ENCODE results near the gene TTC39C. TPM values are rescaled to one million over a fixed set of nuclear protein-coding genes. Genes with fewer than 3 reads are reported as not detected.
"Not testable (repeated sequence)": the region's sequence is repeated elsewhere in the genome, so short reads cannot be mapped to it uniquely, and the experiment has no call there.

The TTC39C gene
- total RNA-seq, 2 experiments from 2014 or later = 31.4 to 47.0 TPM

- H3K9me2 ChIP-seq (ENCODE audit: insufficient read depth, low read length) = no peaks in the 10 kb centered on the region
- no TSS peak for BruUV-seq (replicated peaks)
- no peaks in the 10 kb centered on the region for H3K9me3 ChIP-seq (ENCODE audit: low read length)
- no peak for DNase-seq (ENCODE audit: low spot score)
- TF ChIP-seq EZH2phosphoT487 (IDR thresholded peaks at IDR 0.05; ENCODE audit: borderline replicate concordance, low read depth, low read length) (no peak), CTCF (conservative IDR thresholded peaks at IDR 0.05; ENCODE audit: low read length) (no peak)
- H3K36me3 ChIP-seq (ENCODE audit: insufficient read depth, low read length) = peaks cover 38% of the 10 kb centered on the region
- ChIA-PET POLR2A (interaction anchor here (0.6 to 1.1 kb wide), 3 partner anchors 10 to 37 kb away, joined by 3 to 5 read pairs (median 3); no protein-coding TSS in a partner anchor), CTCF (ENCODE audit: unreplicated experiment) (no interaction called here)
- H3K27ac ChIP-seq (ENCODE audit: low read depth, low read length, poor library complexity, severe bottlenecking) = no peak overlapping the region
- peaks cover 12% of the 10 kb centered on the region for H3K4me1 ChIP-seq (ENCODE audit: insufficient read depth, low read length, poor library complexity, severe bottlenecking)
- intact Hi-C loops (cut with micrococcal nuclease; ENCODE audit: unreplicated experiment) = no loop called here
- H3K4me3 ChIP-seq (ENCODE audit: low read depth, low read length, poor library complexity, severe bottlenecking) = no peak overlapping the region
- H3K4me2 ChIP-seq (ENCODE audit: low read length) = no peak overlapping the region
- no peaks in the 10 kb centered on the region for H3K79me2 ChIP-seq (ENCODE audit: insufficient read depth, low read depth, low read length)
- no peak overlapping the region for H2AFZ ChIP-seq (ENCODE audit: low read length)
- H4K20me1 ChIP-seq (ENCODE audit: insufficient read depth, low read length) = no peaks in the 10 kb centered on the region
These were observed 57.2 kb downstream of the TTC39C start for GRCh38 chr18:24071779-24072178.

- H3K9me2 ChIP-seq (ENCODE audit: insufficient read depth, low read length) = no peaks in the 10 kb centered on the region
- intact Hi-C loops (cut with micrococcal nuclease; ENCODE audit: unreplicated experiment) = no loop called here
- no peak for DNase-seq (ENCODE audit: low spot score)
- H3K27ac ChIP-seq (ENCODE audit: low read depth, low read length, poor library complexity, severe bottlenecking) = no peak overlapping the region
- no peaks in the 10 kb centered on the region for H3K9me3 ChIP-seq (ENCODE audit: low read length)
- H3K4me3 ChIP-seq (ENCODE audit: low read depth, low read length, poor library complexity, severe bottlenecking) = no peak overlapping the region
- H3K4me1 ChIP-seq (ENCODE audit: insufficient read depth, low read length, poor library complexity, severe bottlenecking) = peaks cover 12% of the 10 kb centered on the region
- peaks cover 33% of the 10 kb centered on the region for H3K36me3 ChIP-seq (ENCODE audit: insufficient read depth, low read length)
- TF ChIP-seq CTCF (conservative IDR thresholded peaks at IDR 0.05; ENCODE audit: low read length) (no peak), EZH2phosphoT487 (IDR thresholded peaks at IDR 0.05; ENCODE audit: borderline replicate concordance, low read depth, low read length) (no peak)
- H4K20me1 ChIP-seq (ENCODE audit: insufficient read depth, low read length) = no peaks in the 10 kb centered on the region
- H3K4me2 ChIP-seq (ENCODE audit: low read length) = no peak overlapping the region
- H3K79me2 ChIP-seq (ENCODE audit: insufficient read depth, low read depth, low read length) = no peaks in the 10 kb centered on the region
- no peak overlapping the region for H2AFZ ChIP-seq (ENCODE audit: low read length)
- CTCF ChIA-PET (ENCODE audit: unreplicated experiment) = no interaction called here
- no TSS peak for BruUV-seq (replicated peaks)
- POLR2A ChIA-PET = interaction anchor here (0.9 to 1.1 kb wide), 2 partner anchors 10 to 25 kb away, joined by 3 read pairs; no protein-coding TSS in a partner anchor
These were observed 58.2 kb downstream of the TTC39C start for GRCh38 chr18:24072743-24073142.

GRCh38 chr18:24073791-24074190 lies 59.2 kb downstream of the TTC39C start:
- intact Hi-C loops (cut with micrococcal nuclease; ENCODE audit: unreplicated experiment) = no loop called here
- no peaks in the 10 kb centered on the region for H4K20me1 ChIP-seq (ENCODE audit: insufficient read depth, low read length)
- H3K4me1 ChIP-seq (ENCODE audit: insufficient read depth, low read length, poor library complexity, severe bottlenecking) = peaks cover 12% of the 10 kb centered on the region
- no peak for TF ChIP-seq CTCF (conservative IDR thresholded peaks at IDR 0.05; ENCODE audit: low read length)
- H3K9me2 ChIP-seq (ENCODE audit: insufficient read depth, low read length) = no peaks in the 10 kb centered on the region
- no peak overlapping the region for H3K27ac ChIP-seq (ENCODE audit: low read depth, low read length, poor library complexity, severe bottlenecking)
- no peak overlapping the region for H3K4me3 ChIP-seq (ENCODE audit: low read depth, low read length, poor library complexity, severe bottlenecking)
- peaks cover 33% of the 10 kb centered on the region for H3K36me3 ChIP-seq (ENCODE audit: insufficient read depth, low read length)
- no peak overlapping the region for H2AFZ ChIP-seq (ENCODE audit: low read length)
- H3K9me3 ChIP-seq (ENCODE audit: low read length) = no peaks in the 10 kb centered on the region
- DNase-seq (ENCODE audit: low spot score) = no peak
- no peaks in the 10 kb centered on the region for H3K79me2 ChIP-seq (ENCODE audit: insufficient read depth, low read depth, low read length)
- ChIA-PET CTCF (ENCODE audit: unreplicated experiment) (no interaction called here), POLR2A (interaction anchor here (0.6 kb wide), 1 partner anchor 93 kb away, joined by 3 read pairs; no protein-coding TSS in a partner anchor)
- BruUV-seq (replicated peaks) = no TSS peak
- no peak overlapping the region for H3K4me2 ChIP-seq (ENCODE audit: low read length)

- H3K4me2 ChIP-seq (ENCODE audit: low read length); H3K9me3 ChIP-seq (ENCODE audit: low read length); H3K79me2 ChIP-seq (ENCODE audit: insufficient read depth, low read depth, low read length); BruUV-seq (replicated peaks); H3K4me3 ChIP-seq (ENCODE audit: low read depth, low read length, poor library complexity, severe bottlenecking); CTCF ChIA-PET (ENCODE audit: unreplicated experiment); H4K20me1 ChIP-seq (ENCODE audit: insufficient read depth, low read length); H3K27ac ChIP-seq (ENCODE audit: low read depth, low read length, poor library complexity, severe bottlenecking); H2AFZ ChIP-seq (ENCODE audit: low read length); DNase-seq (ENCODE audit: low spot score); H3K4me1 ChIP-seq (ENCODE audit: insufficient read depth, low read length, poor library complexity, severe bottlenecking); intact Hi-C loops (cut with micrococcal nuclease; ENCODE audit: unreplicated experiment); H3K9me2 ChIP-seq (ENCODE audit: insufficient read depth, low read length): not testable (repeated sequence)
- POLR2A ChIA-PET = interaction anchor here (0.6 kb wide), 1 partner anchor 260 kb away, joined by 3 read pairs; no protein-coding TSS in a partner anchor
- peaks cover 33% of the 10 kb centered on the region for H3K36me3 ChIP-seq (ENCODE audit: insufficient read depth, low read length)
These were observed 60.2 kb downstream of the TTC39C start for GRCh38 chr18:24074757-24075156.
